SK-N-SH (cell line): ENCODE data around the gene HSFX4. TPM values are rescaled to one million over a fixed set of nuclear protein-coding genes. Genes with fewer than 3 reads are reported as not detected.
"Not testable (repeated sequence)": the region's sequence is repeated elsewhere in the genome, so short reads cannot be mapped to it uniquely, and the experiment has no call there.

Source experiments
- CTCF ChIA-PET: fragments of 300-600, 350-600 bp; formaldehyde crosslinking; extraction: SDS; loops from one replicate; lab custom pipeline; 2021; lab: Yijun Ruan, JAX
- POLR2A ChIA-PET: fragments of 350-600 bp; sonication (Branson Sonifier 250); formaldehyde crosslinking; extraction: SDS; loops from one replicate; lab custom pipeline; 2020; ENCODE audit warnings: antibody characterized with exemption, inconsistent platforms; lab: Yijun Ruan, JAX
- DNase-seq: peaks from one replicate; pipeline ENCODE4 v3.0.0; 2012
- H2AFZ ChIP-seq: fragments of 200-600 bp; sonication (generic); 2 replicates; pipeline ENCODE4 v1.8.1; 2016; ENCODE audit warnings: antibody characterized with exemption, mild to moderate bottlenecking, low read depth
- H3F3A ChIP-seq: fragments of 200-600 bp; sonication (generic); replicated peaks from 2 replicates; pipeline ENCODE3; 2016; ENCODE audit warnings: antibody characterized with exemption, mild to moderate bottlenecking; ENCODE audit not compliant: insufficient read depth
- H3K27ac ChIP-seq, 2 experiments: fragments of 200-500 bp in 1 of 2; fragments of 200-600 bp in 1 of 2; sonication (Bioruptor generic) in 1 of 2; sonication (generic), shearing (Covaris generic) in 1 of 2; 2 replicates each; pipeline versions ENCODE4 v1.5.1 to v1.6.1; 2014 to 2016; ENCODE audit warnings: low read depth in 2 of 2, inconsistent platforms in 1 of 2, low read length in 1 of 2, mild to moderate bottlenecking in 1 of 2, mixed read lengths in 1 of 2
- H3K27me3 ChIP-seq: fragments of 200-600 bp; sonication (generic), shearing (Covaris generic); 2 replicates; pipeline ENCODE4 v1.6.1; 2016; ENCODE audit warnings: mixed run types; ENCODE audit not compliant: insufficient read depth
- H3K36me3 ChIP-seq, 2 experiments: fragments of 200-500 bp in 1 of 2; fragments of 200-600 bp in 1 of 2; sonication (Bioruptor generic) in 1 of 2; sonication (generic) in 1 of 2; replicated peaks in 1 of 2; 2 replicates each; pipeline versions ENCODE3 to v1.5.1; 2014 to 2016; ENCODE audit warnings: low read length in 1 of 2, mild to moderate bottlenecking in 1 of 2; ENCODE audit not compliant: insufficient read depth in 2 of 2, control insufficient read depth in 1 of 2
- H3K4me1 ChIP-seq, 2 experiments: fragments of 200-500 bp in 1 of 2; fragments of 200-600 bp in 1 of 2; sonication (Bioruptor generic) in 1 of 2; sonication (generic), shearing (Covaris generic) in 1 of 2; 2 replicates each; pipeline versions ENCODE4 v1.5.1 to v1.6.1; 2014 to 2016; ENCODE audit warnings: low read depth in 1 of 2, low read length in 1 of 2, mixed run types in 1 of 2; ENCODE audit not compliant: insufficient read depth in 2 of 2, control insufficient read depth in 1 of 2
- H3K4me2 ChIP-seq: fragments of 200-600 bp; sonication (generic), shearing (Covaris generic); 2 replicates; pipeline ENCODE4 v1.6.1; 2017; ENCODE audit warnings: mixed run types
- H3K4me3 ChIP-seq, 2 experiments: fragments of 200-500 bp in 1 of 2; fragments of 200-600 bp in 1 of 2; sonication (Bioruptor generic) in 1 of 2; sonication (generic), shearing (Covaris generic) in 1 of 2; 2 replicates each; pipeline versions ENCODE4 v1.5.1 to v1.8.1; 2014 to 2016; ENCODE audit warnings: low read depth in 2 of 2, inconsistent platforms in 1 of 2, low read length in 1 of 2, mild to moderate bottlenecking in 1 of 2, mixed read lengths in 1 of 2, moderate library complexity in 1 of 2
- H3K79me2 ChIP-seq: fragments of 200-600 bp; sonication (generic); 2 replicates; pipeline ENCODE4 v1.8.1; 2017; ENCODE audit warnings: mild to moderate bottlenecking; ENCODE audit not compliant: insufficient read depth
- H3K9ac ChIP-seq: fragments of 200-600 bp; sonication (generic); 2 replicates; pipeline ENCODE4 v1.6.1; 2017; ENCODE audit warnings: mixed run types
- H3K9me2 ChIP-seq: fragments of 200-600 bp; sonication (generic); 2 replicates; pipeline ENCODE4 v1.6.1; 2017; ENCODE audit warnings: mixed run types
- H3K9me3 ChIP-seq: fragments of 200-600 bp; sonication (generic); 2 replicates; pipeline ENCODE4 v1.6.1; 2017; ENCODE audit warnings: mixed run types, mild to moderate bottlenecking, moderate library complexity
- H4K20me1 ChIP-seq: fragments of 200-600 bp; sonication (generic); 2 replicates; pipeline ENCODE4 v1.6.1; 2017; ENCODE audit warnings: mild to moderate bottlenecking, mixed run types; ENCODE audit not compliant: insufficient read depth
- EP300 ChIP-seq, 2 experiments: IDR thresholded peaks; 2 replicates each; pipeline versions ENCODE4 v1.4.0 to v1.6.1; 2012; ENCODE audit warnings: borderline replicate concordance in 1 of 2, low read depth in 1 of 2, low read length in 1 of 2
- MXI1 ChIP-seq: IDR thresholded peaks from 2 replicates; pipeline ENCODE4 v1.6.1; 2012; ENCODE audit warnings: mild to moderate bottlenecking, low read depth, low read length, improper control_type of control experiment
- RXRA ChIP-seq: IDR thresholded peaks from 2 replicates; pipeline ENCODE4 v1.4.0; 2012; ENCODE audit warnings: low read depth, mild to moderate bottlenecking, borderline replicate concordance
- WGBS: methylation state at CpG from one replicate; pipeline ENCODE4 v1.1.6; 2017; ENCODE audit warnings: low lambda C conversion rate; 5-methylcytosine and 5-hydroxymethylcytosine counted together
- polyA plus RNA-seq, 3 experiments: library from polyadenylated mRNA; depleted of rRNA; stranded (reverse); fragments of >200 nt; gene quantifications; 2 replicates each; pipeline ENCODE4 v1.2.3, GENCODE V29; 2012
- TF ChIP-seq, protein P1 (sequence below): IDR thresholded peaks from 2 replicates; pipeline ENCODE4 v1.4.0; 2012; ENCODE audit warnings: low read depth

Gene HSFX4
- polyA plus RNA-seq, 1 of the 3 experiments (the other 2 are of a cell fraction), result not detected

- POLR2A ChIA-PET, result not testable (repeated sequence)
Observed at GRCh38 chrX:149945820-149946219, 16.4 kb downstream of the HSFX4 start.

GRCh38 chrX:149946932-149947331 is 17.6 kb downstream of the HSFX4 start:
- H3F3A ChIP-seq, result peaks cover 10% of the 10 kb centered on the region
- H3K4me3 ChIP-seq, H3K9ac ChIP-seq, H3K27ac ChIP-seq, H3K36me3 ChIP-seq, H3K79me2 ChIP-seq, H3K9me2 ChIP-seq, H3K4me1 ChIP-seq, H3K9me3 ChIP-seq, H4K20me1 ChIP-seq, H3K27me3 ChIP-seq, H3K4me2 ChIP-seq, CTCF ChIA-PET, H2AFZ ChIP-seq, DNase-seq, POLR2A ChIA-PET: not testable (repeated sequence)
- no CpG with 5 or more reads among the region's 3 CpGs for WGBS

More at GRCh38 chrX:149945820-149946219, 16.4 kb downstream of the HSFX4 start:
- H3K27ac ChIP-seq, H3K79me2 ChIP-seq, H3K9me3 ChIP-seq, H3K27me3 ChIP-seq, H3K36me3 ChIP-seq, H4K20me1 ChIP-seq, H3K4me1 ChIP-seq, H3K9me2 ChIP-seq, H3K4me2 ChIP-seq, CTCF ChIA-PET, H2AFZ ChIP-seq, H3K4me3 ChIP-seq, H3K9ac ChIP-seq, DNase-seq: not testable (repeated sequence)
- WGBS, result 43% methylated on average over 3 of the region's 9 CpGs
- peaks cover 10% of the 10 kb centered on the region for H3F3A ChIP-seq

GRCh38 chrX:149948016-149948415 is 18.6 kb downstream of the HSFX4 start:
- Histone ChIP-seq H3F3A (peaks cover 10% of the 10 kb centered on the region), H3K79me2 (no peaks in the 10 kb centered on the region), H2AFZ (no peak overlapping the region), H3K9me3 (no peaks in the 10 kb centered on the region), H3K27ac (no peak overlapping the region), H3K9me2 (no peaks in the 10 kb centered on the region), H3K36me3 (peaks cover 0 to 8% of the 10 kb centered on the region in 2 experiments), H3K9ac (no peak overlapping the region), H3K27me3 (no peaks in the 10 kb centered on the region; the same call in 1 of the 2 replicates), H3K4me1 (no peaks in the 10 kb centered on the region), H4K20me1 (no peaks in the 10 kb centered on the region), H3K4me3 (no peak overlapping the region), H3K4me2 (no peak overlapping the region)
- ChIA-PET CTCF (no interaction called here), POLR2A (interaction anchor here (2.6 kb wide), 1 partner anchor 8 kb away, joined by 8 read pairs; no protein-coding TSS in a partner anchor)
- WGBS, result 52% methylated on average over 3 of the region's 3 CpGs
- DNase-seq, result no peak
- TF ChIP-seq EP300 (IDR thresholded peaks at IDR 0.05; ENCODE audit: borderline replicate concordance in 1 of 2, low read depth in 1 of 2, low read length in 1 of 2), result no peak
- no peak for TF ChIP-seq MXI1
- TF ChIP-seq, protein P1, sequence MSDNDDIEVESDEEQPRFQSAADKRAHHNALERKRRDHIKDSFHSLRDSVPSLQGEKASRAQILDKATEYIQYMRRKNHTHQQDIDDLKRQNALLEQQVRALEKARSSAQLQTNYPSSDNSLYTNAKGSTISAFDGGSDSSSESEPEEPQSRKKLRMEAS, result no peak
- no peak for TF ChIP-seq RXRA
